H1 (cell line): ENCODE data around the gene OTUD4. TPM values are rescaled to one million over a fixed set of nuclear protein-coding genes. Genes with fewer than 3 reads are reported as not detected.

Experiments used
- CHD7 ChIP-seq: fragments of 300-600 bp; sonication (generic); IDR thresholded peaks from 2 replicates; pipeline ENCODE4 v1.7.1; 2012; ENCODE audit warnings: low read length, moderate library complexity, mild to moderate bottlenecking, inconsistent platforms; ENCODE audit not compliant: insufficient replicate concordance
- POLR2AphosphoS5 ChIP-seq: IDR thresholded peaks from 2 replicates; pipeline ENCODE4 v1.6.1; 2011; ENCODE audit warnings: low read depth, low read length
- RNF2 ChIP-seq: fragments of 200-900, 300-1000 bp; sonication (generic); IDR thresholded peaks from 2 replicates; pipeline ENCODE4 v1.7.1; 2016; ENCODE audit warnings: borderline replicate concordance, low read depth, mild to moderate bottlenecking, antibody characterized with exemption, low read length; ENCODE audit not compliant: poor library complexity, severe bottlenecking; ENCODE audit errors: missing control alignments
- SAP30 ChIP-seq: fragments of 300-600 bp; sonication (generic); IDR thresholded peaks from 2 replicates; pipeline ENCODE4 v1.7.1; 2012; ENCODE audit warnings: low read length, moderate library complexity, mild to moderate bottlenecking, inconsistent platforms; ENCODE audit not compliant: insufficient read depth, insufficient replicate concordance
- SP4 ChIP-seq: IDR thresholded peaks from 2 replicates; pipeline ENCODE4 v1.6.1; 2012; ENCODE audit warnings: low read length, inconsistent platforms
- polyA plus RNA-seq, 7 experiments: library from polyadenylated mRNA; depleted of rRNA in 3 of 7; stranded (reverse) in 5 of 7; unstranded in 2 of 7; fragments of >200 nt in 5 of 7; fragments of 200-250 nt in 2 of 7; gene quantifications; 1 replicate in 5 of 7; 2 replicates in 1 of 7; 4 replicates in 1 of 7; pipeline versions ENCODE4 v1.2.1 to v1.2.3, GENCODE V29; 2011 to 2013; ENCODE audit warnings: missing spikeins in 2 of 7, mixed read lengths in 2 of 7
- total RNA-seq: library from RNA; stranded (reverse); fragmentation: NEBNext Ultra II Directional; extraction: Animal tissue kit (Norgen Biotek cat#: 25700); gene quantifications from 2 replicates; pipeline ENCODE4 v1.2.1, GENCODE V29; 2021
- TF ChIP-seq, protein P1 (sequence below): IDR thresholded peaks from 2 replicates; pipeline ENCODE4 v1.6.1; 2011; ENCODE audit warnings: low read depth, mild to moderate bottlenecking, low read length; ENCODE audit not compliant: insufficient read depth

OTUD4 gene
- total and polyA plus RNA-seq, 2 of the 8 experiments (the other 6 are each of a cell fraction or from before 2014, with no cell fraction given): 17.4 to 57.0 TPM

- no peak for TF ChIP-seq RNF2
- TF ChIP-seq SAP30: no peak
- TF ChIP-seq, protein P1, sequence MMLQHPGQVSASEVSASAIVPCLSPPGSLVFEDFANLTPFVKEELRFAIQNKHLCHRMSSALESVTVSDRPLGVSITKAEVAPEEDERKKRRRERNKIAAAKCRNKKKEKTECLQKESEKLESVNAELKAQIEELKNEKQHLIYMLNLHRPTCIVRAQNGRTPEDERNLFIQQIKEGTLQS: no peak
- TF ChIP-seq SP4: no peak
- TF ChIP-seq POLR2AphosphoS5: no peak
- TF ChIP-seq CHD7: no peak
These were observed 9.6 kb upstream of the OTUD4 start (continued) for GRCh38 chr4:145189981-145190380.
